Measurements from ENCODE around the gene DBH.

DBH gene

DNA sequence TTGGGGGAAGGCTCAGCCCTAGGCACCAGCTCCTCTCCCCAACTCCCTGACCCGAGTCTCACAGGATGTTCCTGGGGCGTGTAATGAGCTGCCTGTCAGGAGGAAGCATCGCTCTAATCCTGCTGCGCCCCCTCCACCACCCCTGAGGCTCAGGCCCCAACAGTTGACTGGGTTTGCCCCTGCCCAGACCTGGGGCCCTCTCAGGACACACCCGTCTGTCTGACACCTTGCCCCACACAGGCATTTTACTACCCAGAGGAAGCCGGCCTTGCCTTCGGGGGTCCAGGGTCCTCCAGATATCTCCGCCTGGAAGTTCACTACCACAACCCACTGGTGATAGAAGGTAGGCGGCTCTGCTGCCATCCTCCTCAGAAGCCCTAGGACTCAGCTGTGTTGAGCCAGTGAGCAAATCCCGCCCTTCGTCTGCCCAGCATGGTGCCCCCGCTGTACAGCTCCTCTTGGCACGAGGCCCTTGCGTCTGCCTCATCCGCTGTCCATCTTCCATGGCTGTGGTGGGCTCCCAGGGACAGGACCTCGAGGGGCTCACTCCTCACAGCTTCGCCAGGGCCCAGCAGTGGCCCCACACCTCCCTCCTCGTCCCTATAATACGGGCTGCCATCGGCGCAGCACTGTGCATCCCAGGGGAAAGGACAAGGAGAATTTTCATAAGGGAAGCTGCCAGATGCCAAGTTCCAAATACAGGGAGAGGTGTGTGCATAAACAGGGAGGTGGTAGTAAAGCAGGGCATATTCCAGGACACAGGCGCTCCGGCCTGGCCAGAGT, 8.0 kb downstream of the DBH start:
- DNase-seq: no peak

DNA sequence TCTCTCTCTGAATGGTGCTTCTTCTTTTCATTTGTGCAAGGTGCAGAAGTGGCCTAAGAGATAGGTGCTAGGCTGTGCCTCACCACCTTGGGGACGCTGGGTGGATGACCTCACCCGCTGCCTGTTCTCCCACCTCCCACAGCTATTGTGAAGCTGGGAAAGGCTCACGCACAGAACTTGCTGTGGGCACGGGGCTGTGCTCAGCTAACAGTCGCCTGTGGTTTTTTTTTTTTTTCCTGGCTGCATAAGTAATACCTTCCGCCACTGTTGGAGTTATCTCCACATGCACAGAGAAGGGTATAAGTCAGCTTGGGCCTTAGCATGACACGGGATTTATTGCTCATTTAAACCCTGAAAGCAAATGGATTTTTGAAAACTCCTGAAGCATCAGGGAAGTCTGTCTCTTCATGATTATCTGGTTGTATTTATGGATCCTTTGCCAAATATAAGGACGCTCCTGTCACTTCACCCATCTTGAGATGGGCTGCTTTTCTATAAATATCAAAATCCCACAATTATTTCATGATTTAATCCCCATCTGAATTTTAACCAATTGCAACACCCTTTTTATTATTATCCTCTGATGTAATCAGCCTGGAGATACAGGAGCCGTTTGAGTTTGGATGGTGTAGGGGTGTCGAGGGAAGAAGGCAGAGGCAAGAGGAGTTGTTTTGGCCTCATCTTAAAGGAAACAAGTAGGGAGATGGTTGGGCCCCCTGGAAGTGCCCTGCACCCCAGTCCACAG, 9.0 kb downstream of the DBH start:
- DNase-seq: no peak

- no peak for DNase-seq
These were observed 11.0 kb downstream of the DBH start for GRCh38 chr9:133647148-133647547.

- DNase-seq: no peak
These were observed 11.8 kb downstream of the DBH start for GRCh38 chr9:133647765-133648469.

GRCh38 chr9:133649194-133649593, 13.0 kb downstream of the DBH start:
- no peak for DNase-seq

DNA sequence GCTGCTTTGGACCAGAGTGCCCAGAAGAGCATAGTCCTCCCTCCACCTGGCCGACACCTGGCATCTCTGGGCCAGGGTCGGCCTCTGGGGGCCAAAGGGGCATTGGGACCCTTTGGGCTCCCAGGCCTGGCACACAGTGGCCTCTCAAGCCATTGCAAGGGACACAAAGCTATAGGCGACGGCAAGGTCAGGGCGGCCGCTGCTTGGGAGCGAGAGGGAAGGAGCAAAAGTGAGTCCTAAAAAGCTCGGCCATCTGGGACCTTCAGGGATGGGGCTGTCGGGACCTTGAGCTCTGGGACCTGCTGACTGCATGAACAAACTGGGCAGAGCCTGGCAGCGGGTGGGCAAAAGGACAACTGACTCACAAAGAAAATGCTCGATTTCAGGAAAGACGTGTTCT, 13.9 kb downstream of the DBH start:
- DNase-seq: no peak

GRCh38 chr9:133653638-133654037, 17.5 kb downstream of the DBH start:
- no peak for DNase-seq

GRCh38 chr9:133654736-133655657, 18.8 kb downstream of the DBH start:
- no peak for DNase-seq

DNA sequence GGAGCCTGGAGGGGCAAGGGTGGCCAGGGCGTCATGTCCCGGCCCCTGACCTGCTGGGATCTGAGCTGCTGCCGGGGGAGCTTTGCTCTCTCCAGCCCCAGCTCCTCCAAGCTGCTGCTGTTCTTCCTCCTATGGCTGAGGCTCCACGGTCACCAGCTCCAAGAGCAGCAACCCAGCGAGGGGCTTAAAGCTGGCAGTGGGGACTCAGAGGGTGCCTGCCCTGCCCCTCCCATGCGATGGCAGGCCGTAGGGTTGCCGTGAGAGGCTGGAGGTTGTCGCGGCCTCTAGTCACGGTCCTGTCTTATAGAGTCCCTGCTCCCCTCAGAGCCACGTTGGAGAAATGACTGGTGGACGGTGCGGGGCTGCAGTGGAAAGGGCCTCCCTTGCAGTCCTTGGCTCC, 19.5 kb downstream of the DBH start:
- DNase-seq: no peak

- no peak for DNase-seq
These were observed 20.3 kb downstream of the DBH start for GRCh38 chr9:133656211-133657119.

DNA sequence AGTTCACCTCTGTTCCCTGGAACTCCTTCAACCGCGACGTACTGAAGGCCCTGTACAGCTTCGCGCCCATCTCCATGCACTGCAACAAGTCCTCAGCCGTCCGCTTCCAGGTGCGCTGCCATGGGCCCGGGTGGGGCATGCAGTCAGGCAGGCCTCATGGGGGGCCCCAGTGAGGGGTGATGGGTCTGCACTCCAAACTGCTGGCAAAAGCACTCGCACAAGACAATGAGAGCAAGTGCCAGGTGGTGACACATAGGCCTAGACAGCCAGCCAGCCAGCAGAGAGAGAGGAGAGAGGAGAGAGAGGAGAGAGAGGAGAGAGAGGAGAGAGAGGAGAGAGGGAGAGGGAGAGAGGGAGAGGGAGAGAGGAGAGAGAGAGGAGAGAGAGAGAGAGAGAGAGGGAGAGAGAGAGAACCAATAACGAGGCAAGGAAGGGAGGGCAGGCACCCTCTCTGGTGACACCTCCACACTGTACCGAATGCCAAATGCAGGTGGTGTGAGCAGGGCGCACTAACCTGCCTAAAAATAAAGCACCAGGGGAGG, 21.0 kb downstream of the DBH start:
- DNase-seq: no peak

GRCh38 chr9:133658442-133659431, 22.6 kb downstream of the DBH start:
- DNase-seq: no peak

DNA sequence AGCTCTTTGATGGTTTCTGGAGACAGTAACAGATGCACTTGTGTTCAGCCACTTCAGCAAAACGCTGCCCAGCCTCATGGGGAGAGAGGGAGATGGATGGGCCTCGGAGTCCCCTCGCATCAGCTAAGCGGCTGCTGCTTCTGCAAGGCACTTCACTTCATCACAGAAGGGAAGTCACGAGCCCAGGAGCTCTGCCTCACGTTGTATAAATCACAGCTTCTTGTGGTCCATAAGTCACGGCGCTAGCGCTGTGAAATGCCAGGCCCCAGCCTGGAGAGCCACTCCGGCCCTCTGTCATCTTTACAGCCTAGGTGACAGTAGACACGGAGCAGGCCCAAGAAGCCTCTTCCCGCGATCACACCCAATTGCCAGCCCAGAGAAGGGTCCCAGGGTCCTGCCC, 23.4 kb downstream of the DBH start:
- DNase-seq: no peak

GRCh38 chr9:133661846-133662540, 25.8 kb downstream of the DBH start:
- DNase-seq: no peak

DNA sequence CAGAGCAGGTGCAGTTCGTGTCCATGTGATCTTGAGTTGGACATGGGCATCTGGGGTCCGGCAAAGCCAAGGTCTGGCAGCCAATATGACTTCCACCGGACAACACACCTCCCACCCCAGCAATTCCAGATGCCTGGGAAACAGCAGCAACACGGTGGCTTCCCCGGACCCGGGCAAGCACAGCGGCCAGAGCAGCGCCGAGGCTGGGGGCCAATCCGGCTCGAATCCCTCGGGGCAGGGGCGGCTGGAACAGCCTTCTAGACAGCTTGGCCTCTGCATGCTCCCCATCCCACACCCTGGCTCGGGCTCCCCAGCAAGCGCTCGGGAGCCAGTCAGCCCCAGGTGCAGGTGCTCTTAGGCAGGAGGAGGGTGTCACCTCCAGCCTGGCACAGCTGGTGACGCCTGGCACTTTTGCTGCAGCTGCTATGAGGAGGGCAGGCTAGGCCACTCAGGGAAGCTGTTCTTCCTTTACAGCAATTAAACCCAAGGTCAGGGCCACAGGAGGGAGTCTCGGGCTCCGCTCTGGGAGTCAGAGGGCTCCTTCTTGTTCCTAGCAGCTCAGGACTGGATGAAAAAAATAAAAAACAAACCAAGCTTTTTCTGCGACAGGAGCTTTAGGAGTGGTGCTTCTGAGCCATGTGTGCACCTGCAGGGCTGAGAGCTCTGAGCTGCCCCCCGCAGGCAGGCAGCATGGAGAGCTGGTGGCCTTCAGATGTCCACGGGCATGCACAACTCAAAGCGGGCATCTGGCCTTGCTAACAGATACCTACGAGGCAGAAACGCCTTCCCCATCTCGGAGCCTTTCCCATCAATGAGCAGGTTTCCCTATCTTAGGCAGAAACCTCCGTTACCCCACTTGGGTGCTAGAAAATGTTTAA, 28.2 kb downstream of the DBH start:
- no peak for DNase-seq

- no peak for DNase-seq
These were observed 28.9 kb downstream of the DBH start for GRCh38 chr9:133665096-133665495.

DNA sequence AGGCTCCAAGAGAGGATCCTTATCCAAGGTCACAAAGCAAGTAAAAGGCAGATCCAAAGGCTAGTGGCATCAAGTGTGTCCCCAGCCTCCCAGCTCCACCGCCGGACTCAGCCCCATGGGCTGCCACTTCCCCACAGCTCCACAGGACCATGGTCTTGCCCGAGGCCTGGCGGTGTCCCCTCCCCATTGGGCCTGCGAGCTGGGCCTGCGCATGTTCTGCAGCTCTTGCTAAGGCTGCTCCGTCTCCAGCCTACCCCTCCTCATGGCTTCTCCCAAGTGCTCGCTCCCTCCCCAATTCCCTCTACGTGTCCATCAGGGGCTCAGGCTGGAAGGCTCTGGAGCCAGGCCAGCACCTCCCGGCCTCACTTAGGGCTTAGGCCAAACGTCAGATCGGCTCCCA, 29.4 kb downstream of the DBH start:
- DNase-seq: no peak

DNA sequence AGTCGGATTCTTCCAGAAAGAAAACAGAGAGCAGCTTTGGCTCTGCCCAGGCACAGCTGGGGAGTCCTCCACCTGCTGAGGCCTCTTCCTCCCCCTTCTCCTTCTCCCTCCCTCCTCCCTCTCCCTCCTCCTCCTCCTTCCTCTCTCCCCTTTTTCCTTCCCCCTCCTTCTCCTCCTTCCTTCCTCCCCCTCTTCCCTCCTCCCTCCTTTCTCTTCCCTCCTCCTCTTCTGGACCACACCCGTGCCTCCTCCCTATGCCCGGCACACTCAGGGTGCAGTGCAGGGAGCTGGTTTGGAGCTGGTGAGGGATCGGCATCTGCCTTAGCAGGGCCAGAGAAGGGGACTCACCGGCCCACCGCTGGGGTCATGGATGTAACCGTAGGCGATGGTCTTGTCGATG, 30.2 kb downstream of the DBH start:
- no peak for DNase-seq

Measured in fibroblast of skin of abdomen (primary cell).